HL-60 (cell line): ENCODE measurements around the gene DDAH2.

Experiments
- POLR2AphosphoS5 ChIP-seq: IDR thresholded peaks from 2 replicates; pipeline ENCODE4 v1.6.1; 2012; ENCODE audit warnings: low read depth
- TF ChIP-seq, protein P1 (sequence below): IDR thresholded peaks from 2 replicates; pipeline ENCODE4 v1.6.1; 2012; ENCODE audit warnings: low read depth; ENCODE audit not compliant: insufficient replicate concordance
- TF ChIP-seq, protein P2 (sequence below): IDR thresholded peaks from one replicate; pipeline ENCODE4 v1.5.1; 2011; ENCODE audit warnings: low read length, control low read depth, inconsistent platforms; ENCODE audit not compliant: insufficient read depth

DNA sequence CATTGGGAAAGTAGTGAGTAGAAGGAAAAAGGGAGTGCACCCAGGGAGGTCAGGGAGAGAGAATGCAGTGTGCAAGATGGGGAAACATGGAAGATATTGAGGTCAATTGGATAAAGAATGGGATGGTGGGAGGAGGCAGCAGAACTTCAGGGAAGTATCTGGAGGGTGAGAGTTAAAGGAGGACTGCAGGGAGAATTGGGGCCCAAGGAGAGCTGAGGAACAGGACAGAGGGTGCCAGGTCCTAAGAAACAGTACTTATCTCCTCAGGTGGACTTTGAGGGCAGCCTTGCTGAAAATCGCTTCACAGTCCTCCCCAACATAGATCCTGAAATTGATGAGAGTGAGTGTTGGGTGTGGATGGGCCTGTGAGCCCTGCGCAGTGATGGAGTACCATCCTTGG, 29.2 kb upstream of the DDAH2 start:
- TF ChIP-seq, protein P1, sequence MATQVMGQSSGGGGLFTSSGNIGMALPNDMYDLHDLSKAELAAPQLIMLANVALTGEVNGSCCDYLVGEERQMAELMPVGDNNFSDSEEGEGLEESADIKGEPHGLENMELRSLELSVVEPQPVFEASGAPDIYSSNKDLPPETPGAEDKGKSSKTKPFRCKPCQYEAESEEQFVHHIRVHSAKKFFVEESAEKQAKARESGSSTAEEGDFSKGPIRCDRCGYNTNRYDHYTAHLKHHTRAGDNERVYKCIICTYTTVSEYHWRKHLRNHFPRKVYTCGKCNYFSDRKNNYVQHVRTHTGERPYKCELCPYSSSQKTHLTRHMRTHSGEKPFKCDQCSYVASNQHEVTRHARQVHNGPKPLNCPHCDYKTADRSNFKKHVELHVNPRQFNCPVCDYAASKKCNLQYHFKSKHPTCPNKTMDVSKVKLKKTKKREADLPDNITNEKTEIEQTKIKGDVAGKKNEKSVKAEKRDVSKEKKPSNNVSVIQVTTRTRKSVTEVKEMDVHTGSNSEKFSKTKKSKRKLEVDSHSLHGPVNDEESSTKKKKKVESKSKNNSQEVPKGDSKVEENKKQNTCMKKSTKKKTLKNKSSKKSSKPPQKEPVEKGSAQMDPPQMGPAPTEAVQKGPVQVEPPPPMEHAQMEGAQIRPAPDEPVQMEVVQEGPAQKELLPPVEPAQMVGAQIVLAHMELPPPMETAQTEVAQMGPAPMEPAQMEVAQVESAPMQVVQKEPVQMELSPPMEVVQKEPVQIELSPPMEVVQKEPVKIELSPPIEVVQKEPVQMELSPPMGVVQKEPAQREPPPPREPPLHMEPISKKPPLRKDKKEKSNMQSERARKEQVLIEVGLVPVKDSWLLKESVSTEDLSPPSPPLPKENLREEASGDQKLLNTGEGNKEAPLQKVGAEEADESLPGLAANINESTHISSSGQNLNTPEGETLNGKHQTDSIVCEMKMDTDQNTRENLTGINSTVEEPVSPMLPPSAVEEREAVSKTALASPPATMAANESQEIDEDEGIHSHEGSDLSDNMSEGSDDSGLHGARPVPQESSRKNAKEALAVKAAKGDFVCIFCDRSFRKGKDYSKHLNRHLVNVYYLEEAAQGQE, result no peak
- TF ChIP-seq, protein P2, sequence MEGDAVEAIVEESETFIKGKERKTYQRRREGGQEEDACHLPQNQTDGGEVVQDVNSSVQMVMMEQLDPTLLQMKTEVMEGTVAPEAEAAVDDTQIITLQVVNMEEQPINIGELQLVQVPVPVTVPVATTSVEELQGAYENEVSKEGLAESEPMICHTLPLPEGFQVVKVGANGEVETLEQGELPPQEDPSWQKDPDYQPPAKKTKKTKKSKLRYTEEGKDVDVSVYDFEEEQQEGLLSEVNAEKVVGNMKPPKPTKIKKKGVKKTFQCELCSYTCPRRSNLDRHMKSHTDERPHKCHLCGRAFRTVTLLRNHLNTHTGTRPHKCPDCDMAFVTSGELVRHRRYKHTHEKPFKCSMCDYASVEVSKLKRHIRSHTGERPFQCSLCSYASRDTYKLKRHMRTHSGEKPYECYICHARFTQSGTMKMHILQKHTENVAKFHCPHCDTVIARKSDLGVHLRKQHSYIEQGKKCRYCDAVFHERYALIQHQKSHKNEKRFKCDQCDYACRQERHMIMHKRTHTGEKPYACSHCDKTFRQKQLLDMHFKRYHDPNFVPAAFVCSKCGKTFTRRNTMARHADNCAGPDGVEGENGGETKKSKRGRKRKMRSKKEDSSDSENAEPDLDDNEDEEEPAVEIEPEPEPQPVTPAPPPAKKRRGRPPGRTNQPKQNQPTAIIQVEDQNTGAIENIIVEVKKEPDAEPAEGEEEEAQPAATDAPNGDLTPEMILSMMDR, result no peak
- TF ChIP-seq POLR2AphosphoS5, result no peak
